Osteoblast (primary cell): ENCODE results near the gene TMEM250. TPM values are rescaled to one million over a fixed set of nuclear protein-coding genes. Genes with fewer than 3 reads are reported as not detected.

ENCODE experiments used
- DNase-seq: peaks from one replicate; pipeline ENCODE4 v3.0.0; 2011; ENCODE audit warnings: low spot score, mixed read lengths; ENCODE audit not compliant: insufficient read length; ENCODE audit errors: missing footprints
- H2AFZ ChIP-seq: 2 replicates; pipeline ENCODE4 v1.6.0; 2011; ENCODE audit warnings: mild to moderate bottlenecking, low read length
- H3K27ac ChIP-seq: 2 replicates; pipeline ENCODE4 v1.5.1; 2011; ENCODE audit warnings: mild to moderate bottlenecking, low read depth, low read length, moderate library complexity
- H3K27me3 ChIP-seq: 2 replicates; pipeline ENCODE4 v1.6.0; 2012; ENCODE audit warnings: mild to moderate bottlenecking, control low read depth, inconsistent platforms, low read length, moderate library complexity; ENCODE audit not compliant: insufficient read depth
- H3K36me3 ChIP-seq: 2 replicates; pipeline ENCODE4 v1.5.1; 2011; ENCODE audit warnings: mild to moderate bottlenecking, low read length, control low read depth, moderate library complexity; ENCODE audit not compliant: insufficient read depth
- H3K4me1 ChIP-seq: 2 replicates; pipeline ENCODE4 v1.5.1; 2011; ENCODE audit warnings: mild to moderate bottlenecking, low read length, control low read depth, moderate library complexity; ENCODE audit not compliant: insufficient read depth
- H3K4me2 ChIP-seq: 2 replicates; pipeline ENCODE4 v1.6.0; 2011; ENCODE audit warnings: mild to moderate bottlenecking, low read length; ENCODE audit not compliant: insufficient read depth
- H3K4me3 ChIP-seq: fragments of 200-600 bp; sonication (generic); 3 replicates; pipeline ENCODE4 v1.5.1; 2012; ENCODE audit warnings: mild to moderate bottlenecking, low read length, inconsistent platforms; ENCODE audit not compliant: insufficient read depth
- H3K79me2 ChIP-seq: 2 replicates; pipeline ENCODE4 v1.6.0; 2012; ENCODE audit warnings: mild to moderate bottlenecking, low read length, control low read depth, inconsistent platforms; ENCODE audit not compliant: insufficient read depth
- H3K9me3 ChIP-seq: 2 replicates; pipeline ENCODE4 v1.5.1; 2011; ENCODE audit warnings: low read depth, low read length, control low read depth
- H4K20me1 ChIP-seq: 2 replicates; pipeline ENCODE4 v1.6.0; 2012; ENCODE audit warnings: mild to moderate bottlenecking, low read length, control low read depth; ENCODE audit not compliant: insufficient read depth
- total RNA-seq: library from RNA; depleted of rRNA; stranded (reverse); fragments of >200 nt; gene quantifications from 2 replicates; pipeline ENCODE4 v1.2.3, GENCODE V29; 2012
- TF ChIP-seq, protein P1 (sequence below): IDR thresholded peaks from 2 replicates; pipeline ENCODE4 v1.5.1; 2011; ENCODE audit warnings: mild to moderate bottlenecking, low read depth, low read length, moderate library complexity; ENCODE audit errors: extremely low read depth

The TMEM250 gene
- total RNA-seq, 1 donor, result 65.5 TPM

- Histone ChIP-seq H3K36me3 (peaks cover 4% of the 10 kb centered on the region), H3K4me3 (no peak overlapping the region), H3K4me1 (no peaks in the 10 kb centered on the region), H3K9me3 (no peaks in the 10 kb centered on the region), H2AFZ (no peak overlapping the region), H3K79me2 (peaks cover 65% of the 10 kb centered on the region), H3K27ac (no peak overlapping the region), H4K20me1 (peaks cover 28% of the 10 kb centered on the region), H3K27me3 (no peaks in the 10 kb centered on the region), H3K4me2 (no peak overlapping the region)
- TF ChIP-seq, protein P1, sequence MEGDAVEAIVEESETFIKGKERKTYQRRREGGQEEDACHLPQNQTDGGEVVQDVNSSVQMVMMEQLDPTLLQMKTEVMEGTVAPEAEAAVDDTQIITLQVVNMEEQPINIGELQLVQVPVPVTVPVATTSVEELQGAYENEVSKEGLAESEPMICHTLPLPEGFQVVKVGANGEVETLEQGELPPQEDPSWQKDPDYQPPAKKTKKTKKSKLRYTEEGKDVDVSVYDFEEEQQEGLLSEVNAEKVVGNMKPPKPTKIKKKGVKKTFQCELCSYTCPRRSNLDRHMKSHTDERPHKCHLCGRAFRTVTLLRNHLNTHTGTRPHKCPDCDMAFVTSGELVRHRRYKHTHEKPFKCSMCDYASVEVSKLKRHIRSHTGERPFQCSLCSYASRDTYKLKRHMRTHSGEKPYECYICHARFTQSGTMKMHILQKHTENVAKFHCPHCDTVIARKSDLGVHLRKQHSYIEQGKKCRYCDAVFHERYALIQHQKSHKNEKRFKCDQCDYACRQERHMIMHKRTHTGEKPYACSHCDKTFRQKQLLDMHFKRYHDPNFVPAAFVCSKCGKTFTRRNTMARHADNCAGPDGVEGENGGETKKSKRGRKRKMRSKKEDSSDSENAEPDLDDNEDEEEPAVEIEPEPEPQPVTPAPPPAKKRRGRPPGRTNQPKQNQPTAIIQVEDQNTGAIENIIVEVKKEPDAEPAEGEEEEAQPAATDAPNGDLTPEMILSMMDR, result no peak
- DNase-seq, result no peak
Observed at GRCh38 chr9:136074706-136075105, 44.0 kb downstream of the TMEM250 start.

Other genes starting within 250 kb of the TMEM250 start
- 22.1 and 26.1 TPM in 2 replicates for gene CAMSAP1, start 211.3 kb downstream of the TMEM250 start, total RNA-seq
- 29.0 and 32.1 TPM in 2 replicates for gene UBAC1, start 157.5 kb downstream of the TMEM250 start, total RNA-seq
- 25.3 and 32.9 TPM in 2 replicates for gene NACC2, start 23.6 kb downstream of the TMEM250 start, total RNA-seq
- gene LHX3, start 86.3 kb upstream of the TMEM250 start, total RNA-seq, result under 0.01 TPM in 1 of 2 replicates, not detected in the other
- gene QSOX2, start 126.9 kb upstream of the TMEM250 start, total RNA-seq, result 6.8 and 12.7 TPM in 2 replicates
- gene CCDC187, start 185.2 kb upstream of the TMEM250 start, total RNA-seq, result under 0.01 TPM in 1 of 2 replicates, not detected in the other
- gene GPSM1, start 208.7 kb upstream of the TMEM250 start, total RNA-seq, result 30.9 and 39.1 TPM in 2 replicates
- 4.3 and 4.4 TPM in 2 replicates for gene DNLZ, start 244.9 kb upstream of the TMEM250 start, total RNA-seq